Left lobe of liver (tissue), 2 donors: ENCODE data around the gene PRR29. TPM values are rescaled to one million over a fixed set of nuclear protein-coding genes. Genes with fewer than 3 reads are reported as not detected.
"Not testable (repeated sequence)": the region's sequence is repeated elsewhere in the genome, so short reads cannot be mapped to it uniquely, and the experiment has no call there.

Experiments used
- ATAC-seq: fragments of 200-7000 bp; cut with Tn5 transposase; one replicate; pipeline ENCODE4 v1.9.1; 2020; ENCODE audit warnings: mild to moderate bottlenecking, moderate library complexity
- DNase-seq: peaks from one replicate; pipeline ENCODE4 v3.0.0-alpha.2; 2020; ENCODE audit warnings: low spot score
- total RNA-seq: library from RNA; stranded (reverse); gene quantifications from one replicate; pipeline ENCODE4 v1.2.1, GENCODE V29; 2021
- donor health status: DM: no; HTN: no; CAD: no; lungs with moderate emphysema.
- donor health status: DM: no; HTN: yes; CAD: no.

The PRR29 gene
- total RNA-seq, 1 donor from 2014 or later: 0.18 TPM

GRCh38 chr17:63995626-63996025 lies 2.5 kb upstream of the PRR29 start:
- ATAC-seq (no peak), DNase-seq (no peak)

GRCh38 chr17:63996430-63997182 lies 1.5 kb upstream of the PRR29 start:
- ATAC-seq (no peak), DNase-seq (no peak)

GRCh38 chr17:63997341-63998048 lies 656 bp upstream of the PRR29 start:
- peak; percentile 15 for ATAC-seq

GRCh38 chr17:63998721-63999679 lies 849 bp downstream of the PRR29 start:
- ATAC-seq (no peak), DNase-seq (no peak)

More at GRCh38 chr17:63997341-63998048, 656 bp upstream of the PRR29 start:
- no peak for DNase-seq

GRCh38 chr17:63999680-64000531 lies 1.8 kb downstream of the PRR29 start:
- DNase-seq (no peak), ATAC-seq (no peak)

- no peak for DNase-seq
- ATAC-seq: no peak
These were observed 3.0 kb downstream of the PRR29 start for GRCh38 chr17:64001091-64001579.

GRCh38 chr17:64001763-64002529 lies 3.8 kb downstream of the PRR29 start:
- peak; percentile 6 for ATAC-seq
- no peak for DNase-seq

- DNase-seq (no peak), ATAC-seq (no peak)
These were observed 4.7 kb downstream of the PRR29 start for GRCh38 chr17:64002658-64003525.

- ATAC-seq: no peak
- no peak for DNase-seq
These were observed 5.5 kb downstream of the PRR29 start for GRCh38 chr17:64003526-64004121.

- DNase-seq (no peak), ATAC-seq (no peak)
These were observed 6.1 kb downstream of the PRR29 start for GRCh38 chr17:64004218-64004770.

- peak; percentile 40 for DNase-seq
- ATAC-seq: no peak
These were observed 7.0 kb downstream of the PRR29 start for GRCh38 chr17:64004903-64005733.

GRCh38 chr17:64005734-64006167 lies 7.6 kb downstream of the PRR29 start:
- peak; percentile 76 for ATAC-seq
- DNase-seq: peak; percentile 58

GRCh38 chr17:64006361-64007088 lies 8.4 kb downstream of the PRR29 start:
- DNase-seq (peak; percentile 49), ATAC-seq (peak; percentile 48)

- ATAC-seq: not testable (repeated sequence)
- peak; percentile 18 for DNase-seq
These were observed 9.1 kb downstream of the PRR29 start for GRCh38 chr17:64007089-64007837.

GRCh38 chr17:64007838-64008282 lies 9.7 kb downstream of the PRR29 start:
- ATAC-seq: peak; percentile 22

More at GRCh38 chr17:64007838-64008282, 9.7 kb downstream of the PRR29 start:
- peak; percentile 44 for DNase-seq
